HCT116 (cell line): ENCODE data around the gene PXK. TPM values are rescaled to one million over a fixed set of nuclear protein-coding genes. Genes with fewer than 3 reads are reported as not detected.

ENCODE experiments used
- ATAC-seq: fragments of 200-7000 bp; cut with Tn5 transposase; 2 replicates; pipeline ENCODE4 v1.9.1; 2020; ENCODE audit warnings: mild to moderate bottlenecking, moderate library complexity
- BruUV-seq: library from RNA; stranded (reverse); fragments of 400-500 nt; replicated peaks from 2 replicates; lab custom pipeline; 2021; lab: Mats Ljungman, UMichigan
- CTCF ChIA-PET: fragments of 300-600 bp; sonication (Branson Sonifier 250); formaldehyde crosslinking; loops from one replicate; lab custom pipeline; 2021; ENCODE audit warnings: antibody characterized with exemption; lab: Charles Lee
- POLR2A ChIA-PET: fragments of 300-600, 350-600 bp; sonication (Branson Sonifier 250); formaldehyde crosslinking; loops from one replicate; lab custom pipeline; 2021; ENCODE audit warnings: antibody characterized with exemption; lab: Charles Lee
- RAD21 ChIA-PET, 2 experiments: fragments of 300-600 bp; sonication (Branson Sonifier 250); formaldehyde crosslinking; loops; one replicate each; lab custom pipeline; 2023; ENCODE audit warnings: low total read pairs in 2 of 2; ENCODE audit not compliant: uncharacterized antibody in 2 of 2, unreplicated experiment in 2 of 2, low non-redundant PET in 1 of 2; lab: Charles Lee
- DNase-seq: peaks from one replicate; pipeline ENCODE4 v3.0.0-alpha.2; 2010; ENCODE audit warnings: low read depth, low spot score
- H2AFZ ChIP-seq: fragments of 200-600 bp; shearing (Covaris generic), sonication (generic); 2 replicates; pipeline ENCODE4 v1.6.1; 2017; ENCODE audit warnings: low read depth, mixed run types, mixed read lengths, antibody characterized with exemption, low read length; ENCODE audit not compliant: poor library complexity, severe bottlenecking
- H3K27ac ChIP-seq: 2 replicates; pipeline ENCODE4 v1.5.1; 2012; ENCODE audit warnings: low read depth, low read length
- H3K27me3 ChIP-seq: fragments of 200-600 bp; sonication (generic); 2 replicates; pipeline ENCODE4 v1.6.1; 2016; ENCODE audit warnings: mixed run types, low read length, mixed read lengths; ENCODE audit not compliant: insufficient read depth
- H3K36me3 ChIP-seq, 2 experiments: fragments of 200-500 bp in 1 of 2; fragments of 200-600 bp in 1 of 2; sonication (Bioruptor generic) in 1 of 2; sonication (generic) in 1 of 2; 2 replicates each; pipeline versions ENCODE4 v1.5.1 to v1.6.1; 2014 to 2016; ENCODE audit warnings: low read length in 2 of 2, inconsistent platforms in 1 of 2, mixed read lengths in 1 of 2, mixed run types in 1 of 2; ENCODE audit not compliant: insufficient read depth in 2 of 2, control insufficient read depth in 1 of 2
- H3K4me1 ChIP-seq, 2 experiments: fragments of 200-600 bp in 1 of 2; sonication (generic) in 1 of 2; 2 replicates each; pipeline versions ENCODE4 v1.5.1 to v1.6.1; 2012 to 2017; ENCODE audit warnings: low read length in 2 of 2, inconsistent platforms in 1 of 2, mild to moderate bottlenecking in 1 of 2, mixed read lengths in 1 of 2, mixed run types in 1 of 2, moderate library complexity in 1 of 2; ENCODE audit not compliant: insufficient read depth in 2 of 2, control insufficient read depth in 1 of 2
- H3K4me2 ChIP-seq: fragments of 200-600 bp; sonication (generic); 2 replicates; pipeline ENCODE4 v1.6.1; 2017; ENCODE audit warnings: mixed run types, low read length, mixed read lengths
- H3K4me3 ChIP-seq, 2 experiments: fragments of 200-600 bp in 1 of 2; sonication (generic) in 1 of 2; replicated peaks in 1 of 2; 2 replicates each; pipeline ENCODE4 v1.5.1; 2011 to 2016; ENCODE audit warnings: low read length in 2 of 2, control low read depth in 1 of 2, low read depth in 1 of 2, mild to moderate bottlenecking in 1 of 2, mixed read lengths in 1 of 2, mixed run types in 1 of 2
- H3K79me2 ChIP-seq: fragments of 200-600 bp; sonication (generic); 2 replicates; pipeline ENCODE4 v1.6.1; 2017; ENCODE audit warnings: mild to moderate bottlenecking, mixed run types, low read length, moderate library complexity, mixed read lengths; ENCODE audit not compliant: insufficient read depth
- H3K9ac ChIP-seq: fragments of 200-600 bp; sonication (generic); 2 replicates; pipeline ENCODE4 v1.6.1; 2016; ENCODE audit warnings: low read length, mixed read lengths
- H3K9me2 ChIP-seq: fragments of 200-600 bp; sonication (generic), shearing (Covaris generic); 2 replicates; pipeline ENCODE4 v1.6.1; 2017; ENCODE audit warnings: mixed run types, mild to moderate bottlenecking, moderate library complexity; ENCODE audit not compliant: insufficient read depth
- H3K9me3 ChIP-seq, 2 experiments: fragments of 200-500 bp in 1 of 2; fragments of 200-600 bp in 1 of 2; sonication (Bioruptor generic) in 1 of 2; sonication (generic) in 1 of 2; 2 replicates each; pipeline ENCODE4 v1.6.1; 2014 to 2017; ENCODE audit warnings: low read length in 2 of 2, mixed read lengths in 2 of 2, inconsistent platforms in 1 of 2, low read depth in 1 of 2, mild to moderate bottlenecking in 1 of 2, mixed run types in 1 of 2, moderate library complexity in 1 of 2; ENCODE audit not compliant: control insufficient read depth in 1 of 2, insufficient read depth in 1 of 2
- H4K20me1 ChIP-seq: fragments of 200-600 bp; sonication (generic), shearing (Covaris generic); 2 replicates; pipeline ENCODE4 v1.6.1; 2017; ENCODE audit warnings: mixed run types, mild to moderate bottlenecking, moderate library complexity; ENCODE audit not compliant: insufficient read depth
- CBX3 ChIP-seq: IDR thresholded peaks from 2 replicates; pipeline ENCODE4 v1.6.1; 2012; ENCODE audit warnings: low read depth
- EGR1 ChIP-seq: IDR thresholded peaks from 2 replicates; pipeline ENCODE4 v1.6.1; 2012; ENCODE audit warnings: low read depth
- FOSL1 ChIP-seq: IDR thresholded peaks from 2 replicates; pipeline ENCODE4 v1.6.1; 2012; ENCODE audit warnings: low read depth
- JUND ChIP-seq: IDR thresholded peaks from 2 replicates; pipeline ENCODE4 v1.6.1; 2012
- SIN3A ChIP-seq: IDR thresholded peaks from 2 replicates; pipeline ENCODE4 v1.6.1; 2012; ENCODE audit warnings: low read depth
- YY1 ChIP-seq: IDR thresholded peaks from 2 replicates; pipeline ENCODE4 v1.6.1; 2011; ENCODE audit warnings: low read length, low read depth, moderate library complexity, mild to moderate bottlenecking; ENCODE audit not compliant: insufficient replicate concordance; ENCODE audit errors: extremely low read depth
- ZFX ChIP-seq: fragments of 450-650 bp; IDR thresholded peaks from 2 replicates; pipeline ENCODE4 v1.6.1; 2017
- intact Hi-C: fragments of 100-400 bp; cut with micrococcal nuclease; formaldehyde crosslinking; loops from 2 replicates; pipeline ENCODE4 v1.10.0; 2022
- total RNA-seq: library from RNA; stranded (reverse); gene quantifications from one replicate; pipeline ENCODE4 v1.2.1, GENCODE V29; 2021; ENCODE audit not compliant: unreplicated experiment

Gene PXK
- total RNA-seq, 1 experiment from 2014 or later = 10.2 TPM

DNA sequence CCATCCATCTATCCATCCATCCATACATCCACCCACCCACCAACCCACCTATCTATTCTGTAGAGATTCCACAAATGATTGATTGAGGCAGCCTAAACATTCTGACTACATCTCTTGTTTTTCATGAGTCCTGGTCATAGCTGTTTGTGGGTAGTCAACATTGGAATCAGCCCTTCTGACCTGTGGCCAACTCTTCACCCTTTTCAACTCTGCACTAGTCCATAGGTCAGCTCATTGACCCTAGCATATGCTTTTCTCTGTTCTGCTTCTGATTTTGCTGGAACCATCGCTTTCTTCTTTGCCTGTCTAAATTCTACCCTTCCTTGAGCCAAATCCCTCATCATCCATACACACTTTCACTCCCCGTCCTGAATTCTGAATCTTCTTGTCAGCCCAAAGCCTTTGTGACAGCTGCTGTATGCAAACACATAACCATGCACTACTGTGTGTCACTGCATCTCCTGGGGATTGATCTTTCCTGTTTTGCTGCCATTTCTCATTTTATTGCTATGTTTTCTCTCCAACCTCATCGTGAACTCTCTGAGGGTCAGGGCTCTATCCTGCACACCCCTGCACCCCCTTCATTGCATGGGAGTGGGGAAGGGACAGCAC is 142.4 kb downstream of the PXK start:
- Histone ChIP-seq H4K20me1 (no peaks in the 10 kb centered on the region), H3K27me3 (no peaks in the 10 kb centered on the region), H3K9me2 (no peaks in the 10 kb centered on the region), H3K9ac (no peak overlapping the region), H3K27ac (no peak overlapping the region), H3K4me2 (no peak overlapping the region), H3K36me3 (no peaks in the 10 kb centered on the region), H3K4me3 (no peak overlapping the region), H2AFZ (no peak overlapping the region), H3K4me1 (peaks cover 28 to 50% of the 10 kb centered on the region in 2 experiments), H3K9me3 (no peaks in the 10 kb centered on the region), H3K79me2 (no peaks in the 10 kb centered on the region)
- ChIA-PET POLR2A (no interaction called here), CTCF (interaction anchor here (1.4 kb wide), 1 partner anchor 11 kb away, joined by 4 read pairs; no protein-coding TSS in a partner anchor), RAD21 (no interaction called here)
- ATAC-seq (no peak), DNase-seq (no peak)
- intact Hi-C loops = no loop called here
- TF ChIP-seq ZFX = no peak
- TF ChIP-seq CBX3 = no peak
- TF ChIP-seq FOSL1 = no peak
- TF ChIP-seq EGR1 = no peak
- no peak for TF ChIP-seq JUND
- no peak for TF ChIP-seq SIN3A
- TF ChIP-seq YY1 = no peak
- BruUV-seq = no TSS peak

Other genes starting within 250 kb of the PXK start
- gene DNASE1L3, start 121.9 kb upstream of the PXK start, total RNA-seq = not detected
- 12.7 TPM for gene ABHD6, start 95.1 kb upstream of the PXK start, total RNA-seq
- gene RPP14, start 26.6 kb upstream of the PXK start, total RNA-seq = 22.4 TPM
- 13.5 TPM for gene HTD2, start 26.4 kb upstream of the PXK start, total RNA-seq
- 60.2 TPM for gene PDHB, start 100.9 kb downstream of the PXK start, total RNA-seq
- gene KCTD6, start 159.2 kb downstream of the PXK start, total RNA-seq = 12.0 TPM
- 12.8 TPM for gene ACOX2, start 204.3 kb downstream of the PXK start, total RNA-seq
- not detected for gene FAM107A, start 244.5 kb downstream of the PXK start, total RNA-seq